Panc1 (cell line): ENCODE measurements around the gene PSD4. TPM values are rescaled to one million over a fixed set of nuclear protein-coding genes. Genes with fewer than 3 reads are reported as not detected.

Experiments used
- ATAC-seq: fragments of 200-7000 bp; cut with Tn5 transposase; 2 replicates; pipeline ENCODE4 v1.9.1; 2020; ENCODE audit warnings: mild to moderate bottlenecking, moderate library complexity
- BruUV-seq: library from RNA; stranded (reverse); fragments of 400-500 nt; replicated peaks from 2 replicates; lab custom pipeline; 2021; lab: Mats Ljungman, UMichigan
- CTCF ChIA-PET: fragments of 300-600 bp; sonication (Branson Sonifier 250); formaldehyde crosslinking; loops from one replicate; lab custom pipeline; 2022; ENCODE audit warnings: antibody characterized with exemption; lab: Charles Lee
- POLR2A ChIA-PET: fragments of 300-600 bp; sonication (Branson Sonifier 250); formaldehyde crosslinking; loops from one replicate; lab custom pipeline; 2022; ENCODE audit warnings: antibody characterized with exemption; lab: Charles Lee
- DNase-seq: peaks from one replicate; pipeline ENCODE4 v3.0.0-alpha.2; 2010; ENCODE audit warnings: low read depth, low spot score
- H3K27ac ChIP-seq: 2 replicates; pipeline ENCODE4 v1.5.1; 2011; ENCODE audit warnings: mild to moderate bottlenecking, low read length, inconsistent platforms
- H3K27me3 ChIP-seq: fragments of 200-500 bp; sonication (Bioruptor generic); 2 replicates; pipeline ENCODE4 v1.6.0; 2014; ENCODE audit warnings: low read length, inconsistent platforms; ENCODE audit not compliant: control insufficient read depth, insufficient read depth
- H3K36me3 ChIP-seq: fragments of 200-500 bp; sonication (Bioruptor generic); 2 replicates; pipeline ENCODE4 v1.5.1; 2014; ENCODE audit warnings: inconsistent platforms, mild to moderate bottlenecking, low read length, moderate library complexity; ENCODE audit not compliant: control insufficient read depth, insufficient read depth
- H3K4me1 ChIP-seq: 2 replicates; pipeline ENCODE4 v1.5.1; 2011; ENCODE audit warnings: inconsistent platforms, mild to moderate bottlenecking, low read length, moderate library complexity; ENCODE audit not compliant: control insufficient read depth, insufficient read depth
- H3K4me3 ChIP-seq, 2 experiments: 2 replicates each; pipeline ENCODE4 v1.5.1; 2011 to 2012; ENCODE audit warnings: low read depth in 2 of 2, low read length in 2 of 2, mild to moderate bottlenecking in 2 of 2, inconsistent platforms in 1 of 2, moderate library complexity in 1 of 2
- H3K9me3 ChIP-seq: fragments of 200-500 bp; sonication (Bioruptor generic); 2 replicates; pipeline ENCODE4 v1.5.1; 2014; ENCODE audit warnings: low read depth, mild to moderate bottlenecking, inconsistent platforms, low read length, moderate library complexity; ENCODE audit not compliant: control insufficient read depth, insufficient read depth
- CTCF ChIP-seq: fragments of 450-650 bp; IDR thresholded peaks from 2 replicates; pipeline ENCODE4 v1.5.1; 2017; ENCODE audit warnings: mild to moderate bottlenecking
- POLR2AphosphoS5 ChIP-seq: IDR thresholded peaks from 2 replicates; pipeline ENCODE4 v1.6.1; 2012; ENCODE audit warnings: mild to moderate bottlenecking, low read depth, low read length, moderate library complexity
- SIN3A ChIP-seq: IDR thresholded peaks from 2 replicates; pipeline ENCODE4 v1.6.1; 2012; ENCODE audit warnings: low read depth, mild to moderate bottlenecking, low read length, moderate library complexity, borderline replicate concordance; ENCODE audit not compliant: insufficient read depth
- TCF7L2 ChIP-seq: IDR thresholded peaks from 2 replicates; pipeline ENCODE4 v1.6.1; 2011; ENCODE audit warnings: mild to moderate bottlenecking, low read depth, low read length, inconsistent platforms
- in situ Hi-C: cut with HindIII; loops from 2 replicates; pipeline ENCODE4 v1.10.0; 2016; ENCODE audit warnings: low sequenced_read_pairs, low pct_unique_long_range_greater_than_20kb
- intact Hi-C: fragments of 100-400 bp; cut with micrococcal nuclease; formaldehyde crosslinking; loops from one replicate; pipeline ENCODE4 v1.10.0; 2022; ENCODE audit not compliant: unreplicated experiment
- total RNA-seq: library from RNA; stranded (reverse); gene quantifications from one replicate; pipeline ENCODE4 v1.2.1, GENCODE V29; 2021; ENCODE audit not compliant: unreplicated experiment
- TF ChIP-seq, protein P1 (sequence below), 2 experiments: IDR thresholded peaks; 2 replicates each; pipeline ENCODE4 v1.6.1; 2011 to 2012; ENCODE audit warnings: low read depth in 2 of 2, control low read depth in 1 of 2, low read length in 1 of 2, mild to moderate bottlenecking in 1 of 2, moderate library complexity in 1 of 2; ENCODE audit not compliant: insufficient read depth in 1 of 2

The PSD4 gene
- total RNA-seq, 1 experiment from 2014 or later: 3.6 TPM

- intact Hi-C loops: no loop called here
- H3K27ac ChIP-seq: no peak overlapping the region
- H3K4me3 ChIP-seq: no peak overlapping the region
- in situ Hi-C loops: no loop called here
- TF ChIP-seq SIN3A (no peak), TCF7L2 (peak; percentile 58; the same call in 1 of the 2 replicates), CTCF (no peak)
- H3K4me1 ChIP-seq: no peaks in the 10 kb centered on the region; the same call in 1 of the 2 replicates
- H3K9me3 ChIP-seq: no peaks in the 10 kb centered on the region
- CTCF ChIA-PET: no interaction called here
- DNase-seq (no peak), ATAC-seq (no peak)
- BruUV-seq: no TSS peak
- POLR2A ChIA-PET: interaction anchor here (0.6 kb wide), 1 partner anchor 154 kb away, joined by 13 read pairs; no protein-coding TSS in a partner anchor
- no peaks in the 10 kb centered on the region for H3K27me3 ChIP-seq
- H3K36me3 ChIP-seq: no peaks in the 10 kb centered on the region
Measured at GRCh38 chr2:113231064-113231463, 57.3 kb downstream of the PSD4 start.

DNA sequence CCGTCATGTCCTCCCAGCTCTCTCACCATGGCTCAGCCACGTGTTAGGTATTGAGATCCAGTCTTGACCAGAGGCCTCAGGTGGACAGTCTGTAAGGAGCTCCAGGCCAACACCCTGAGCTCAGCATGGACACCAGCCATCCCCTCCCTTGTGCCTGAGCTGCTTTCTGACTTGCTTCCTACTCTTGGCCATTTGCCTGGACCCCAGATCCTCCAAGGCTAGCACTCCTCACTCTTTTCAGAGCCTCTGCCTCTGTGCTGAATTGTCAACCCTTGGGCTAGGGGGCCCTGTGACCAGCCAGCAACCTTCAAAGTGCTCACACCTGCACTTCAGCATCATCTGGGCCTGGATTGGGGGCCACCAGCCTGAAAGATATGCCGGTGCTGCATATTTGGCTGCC lies 58.4 kb downstream of the PSD4 start:
- intact Hi-C loops: no loop called here
- no peak for ATAC-seq
- POLR2A ChIA-PET: interaction anchor here (0.7 kb wide), 1 partner anchor 46 kb away, joined by 3 read pairs; no protein-coding TSS in a partner anchor
- Histone ChIP-seq H3K4me3 (no peak overlapping the region), H3K36me3 (no peaks in the 10 kb centered on the region), H3K9me3 (no peaks in the 10 kb centered on the region), H3K4me1 (no peaks in the 10 kb centered on the region; the same call in 1 of the 2 replicates), H3K27ac (no peak overlapping the region), H3K27me3 (no peaks in the 10 kb centered on the region)
- no peak for TF ChIP-seq POLR2AphosphoS5
- TF ChIP-seq TCF7L2: no peak
- TF ChIP-seq CTCF: no peak
- no peak for TF ChIP-seq SIN3A
- TF ChIP-seq, protein P1, sequence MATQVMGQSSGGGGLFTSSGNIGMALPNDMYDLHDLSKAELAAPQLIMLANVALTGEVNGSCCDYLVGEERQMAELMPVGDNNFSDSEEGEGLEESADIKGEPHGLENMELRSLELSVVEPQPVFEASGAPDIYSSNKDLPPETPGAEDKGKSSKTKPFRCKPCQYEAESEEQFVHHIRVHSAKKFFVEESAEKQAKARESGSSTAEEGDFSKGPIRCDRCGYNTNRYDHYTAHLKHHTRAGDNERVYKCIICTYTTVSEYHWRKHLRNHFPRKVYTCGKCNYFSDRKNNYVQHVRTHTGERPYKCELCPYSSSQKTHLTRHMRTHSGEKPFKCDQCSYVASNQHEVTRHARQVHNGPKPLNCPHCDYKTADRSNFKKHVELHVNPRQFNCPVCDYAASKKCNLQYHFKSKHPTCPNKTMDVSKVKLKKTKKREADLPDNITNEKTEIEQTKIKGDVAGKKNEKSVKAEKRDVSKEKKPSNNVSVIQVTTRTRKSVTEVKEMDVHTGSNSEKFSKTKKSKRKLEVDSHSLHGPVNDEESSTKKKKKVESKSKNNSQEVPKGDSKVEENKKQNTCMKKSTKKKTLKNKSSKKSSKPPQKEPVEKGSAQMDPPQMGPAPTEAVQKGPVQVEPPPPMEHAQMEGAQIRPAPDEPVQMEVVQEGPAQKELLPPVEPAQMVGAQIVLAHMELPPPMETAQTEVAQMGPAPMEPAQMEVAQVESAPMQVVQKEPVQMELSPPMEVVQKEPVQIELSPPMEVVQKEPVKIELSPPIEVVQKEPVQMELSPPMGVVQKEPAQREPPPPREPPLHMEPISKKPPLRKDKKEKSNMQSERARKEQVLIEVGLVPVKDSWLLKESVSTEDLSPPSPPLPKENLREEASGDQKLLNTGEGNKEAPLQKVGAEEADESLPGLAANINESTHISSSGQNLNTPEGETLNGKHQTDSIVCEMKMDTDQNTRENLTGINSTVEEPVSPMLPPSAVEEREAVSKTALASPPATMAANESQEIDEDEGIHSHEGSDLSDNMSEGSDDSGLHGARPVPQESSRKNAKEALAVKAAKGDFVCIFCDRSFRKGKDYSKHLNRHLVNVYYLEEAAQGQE (IDR thresholded peaks at IDR 0.05; ENCODE audit: insufficient read depth in 1 of 2, low read depth in 2 of 2, low read length in 1 of 2): no peak
- in situ Hi-C loops: no loop called here
- no TSS peak for BruUV-seq
- no peak for DNase-seq
- CTCF ChIA-PET: no interaction called here
